Fibroblast of mammary gland (primary cell): ENCODE data around the gene SRD5A3.
A peak's percentile ranks its signal among the peaks of the same experiment; 100 is the strongest.
"Not testable (repeated sequence)": the region's sequence is repeated elsewhere in the genome, so short reads cannot be mapped to it uniquely, and the experiment has no call there.

Experiments used
- DNase-seq: peaks from one replicate; pipeline ENCODE4 v3.0.0-alpha.2; 2010; ENCODE audit warnings: low read depth
- H3K4me3 ChIP-seq: 2 replicates; pipeline ENCODE4 v1.5.1; 2011; ENCODE audit warnings: low read depth, mild to moderate bottlenecking, low read length, moderate library complexity; ENCODE audit not compliant: control insufficient read depth
- CTCF ChIP-seq: conservative IDR thresholded peaks from 2 replicates; pipeline ENCODE4 v1.5.1; 2011; ENCODE audit warnings: low read depth, low read length, inconsistent platforms; ENCODE audit not compliant: control insufficient read depth, insufficient read depth

Gene SRD5A3

GRCh38 chr4:55345054-55345453 lies 988 bp upstream of the SRD5A3 start:
- TF ChIP-seq CTCF: no peak
- no peak overlapping the region for H3K4me3 ChIP-seq
- no peak for DNase-seq

- H3K4me3 ChIP-seq: peak overlapping the region; percentile 62
- no peak for TF ChIP-seq CTCF
- DNase-seq: no peak
Observed at GRCh38 chr4:55346851-55347255, 811 bp downstream of the SRD5A3 start.

DNA sequence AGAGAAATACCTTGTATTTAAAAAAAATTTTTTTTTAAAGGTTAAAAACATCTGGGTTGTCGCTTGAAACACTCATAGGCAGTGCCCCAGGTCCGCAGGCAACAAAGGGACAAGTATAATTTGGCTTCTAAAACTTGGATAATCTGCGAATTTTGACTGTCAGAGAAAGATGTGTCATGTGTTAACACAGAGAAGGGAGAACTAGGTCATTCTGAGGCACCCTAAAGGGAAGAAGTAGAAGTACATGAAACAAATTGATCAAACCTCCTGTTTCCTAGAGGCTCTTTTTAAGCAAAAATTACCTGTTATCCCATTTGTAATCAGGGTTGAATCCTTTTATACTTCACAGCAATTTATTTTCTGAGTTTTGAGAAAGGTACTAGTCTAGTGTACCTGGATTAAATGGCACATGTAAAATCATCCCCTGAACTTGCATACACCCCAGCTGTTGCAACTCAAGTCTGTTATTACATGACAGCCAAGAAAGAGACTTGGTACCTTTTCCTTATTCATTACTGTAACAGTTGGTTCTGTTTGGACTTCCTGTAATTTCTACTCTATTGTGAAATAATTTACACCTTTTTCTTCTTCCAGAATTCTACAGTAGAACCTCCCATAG lies 1.7 kb downstream of the SRD5A3 start:
- peak; percentile 36 for DNase-seq
- H3K4me3 ChIP-seq: no peak overlapping the region
- TF ChIP-seq CTCF: no peak

- TF ChIP-seq CTCF: no peak
- no peak overlapping the region for H3K4me3 ChIP-seq
- peak; percentile 62 for DNase-seq
Observed at GRCh38 chr4:55348466-55348865, 2.4 kb downstream of the SRD5A3 start.

- not testable (repeated sequence) for H3K4me3 ChIP-seq
- peak; percentile 86 for DNase-seq
Observed at GRCh38 chr4:55350870-55351269, 4.8 kb downstream of the SRD5A3 start.

DNA sequence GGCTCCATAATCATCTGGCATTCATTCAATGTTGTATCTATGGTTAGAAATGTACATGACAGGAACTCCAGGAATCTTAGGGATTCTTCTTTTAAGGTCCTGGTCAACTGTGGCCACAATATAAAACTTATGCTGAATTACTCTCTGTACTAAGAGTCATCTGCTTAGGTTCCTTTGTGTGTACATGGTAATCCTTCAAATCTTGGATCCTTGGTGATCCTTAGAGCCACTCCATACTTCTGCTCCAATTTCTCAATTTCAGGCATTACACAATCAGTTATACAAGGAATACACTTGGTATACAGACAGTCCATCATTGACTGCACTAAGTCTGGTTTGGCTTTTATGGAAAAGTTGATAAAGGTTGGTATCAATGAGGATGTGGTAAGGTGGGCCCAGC lies 5.8 kb downstream of the SRD5A3 start:
- TF ChIP-seq CTCF: no peak
- no peak overlapping the region for H3K4me3 ChIP-seq
- peak; percentile 54 for DNase-seq

DNA sequence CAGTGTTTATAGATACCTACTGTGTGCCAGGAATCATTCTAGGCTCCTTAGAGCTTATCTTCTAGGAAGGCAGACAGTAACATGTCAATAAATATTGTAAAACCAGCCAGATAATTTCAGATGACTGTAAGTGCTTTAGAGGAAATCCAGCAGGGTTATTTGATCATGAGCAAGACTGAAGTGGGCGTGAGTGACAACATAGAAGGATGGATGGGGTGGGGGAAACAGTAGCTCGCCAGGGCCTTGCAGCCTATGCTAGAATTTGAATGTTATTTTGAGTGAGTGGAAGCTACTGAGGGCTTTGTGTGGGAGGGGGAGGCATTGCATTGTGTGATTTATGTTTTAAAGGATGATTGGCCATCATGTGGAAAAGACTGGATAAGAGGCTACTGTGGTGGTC lies 6.7 kb downstream of the SRD5A3 start:
- TF ChIP-seq CTCF: no peak
- no peak for DNase-seq
- H3K4me3 ChIP-seq: no peak overlapping the region

DNA sequence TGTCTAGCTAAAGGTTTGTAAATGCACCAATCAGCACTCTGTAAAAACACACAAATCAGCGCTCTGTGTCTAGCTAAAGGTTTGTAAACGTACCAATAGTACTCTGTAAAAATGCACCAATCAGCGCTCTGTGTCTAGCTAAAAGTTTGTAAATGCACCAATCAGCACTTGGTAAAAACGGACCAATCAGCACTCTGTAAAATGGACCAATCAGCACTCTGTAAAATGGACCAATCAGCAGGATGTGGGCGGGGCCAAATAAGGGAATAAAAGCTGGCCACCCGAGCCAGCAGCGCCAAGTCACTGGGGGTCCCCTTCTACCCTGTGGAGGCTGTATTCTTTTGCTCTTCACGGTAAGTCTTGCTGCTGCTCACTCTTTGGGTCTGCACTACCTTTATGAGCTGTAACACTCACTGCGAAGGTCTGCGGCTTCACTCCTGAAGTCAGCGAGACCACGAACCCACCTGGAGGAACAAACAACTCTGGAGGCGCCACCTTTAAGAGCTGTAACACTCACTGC lies 7.2 kb downstream of the SRD5A3 start:
- not testable (repeated sequence) for H3K4me3 ChIP-seq, DNase-seq
